HG02571 (cell line): Measurements from ENCODE around the gene ALG14.
"Not testable (repeated sequence)": the region's sequence is repeated elsewhere in the genome, so short reads cannot be mapped to it uniquely, and the experiment has no call there.

ENCODE experiments used
- ATAC-seq: cut with Tn5 transposase; IDR thresholded peaks from one replicate; pipeline ENCODE4 v1.9.1; 2021; ENCODE audit warnings: mild to moderate bottlenecking, moderate library complexity; ENCODE audit not compliant: unreplicated experiment

ALG14 gene

DNA sequence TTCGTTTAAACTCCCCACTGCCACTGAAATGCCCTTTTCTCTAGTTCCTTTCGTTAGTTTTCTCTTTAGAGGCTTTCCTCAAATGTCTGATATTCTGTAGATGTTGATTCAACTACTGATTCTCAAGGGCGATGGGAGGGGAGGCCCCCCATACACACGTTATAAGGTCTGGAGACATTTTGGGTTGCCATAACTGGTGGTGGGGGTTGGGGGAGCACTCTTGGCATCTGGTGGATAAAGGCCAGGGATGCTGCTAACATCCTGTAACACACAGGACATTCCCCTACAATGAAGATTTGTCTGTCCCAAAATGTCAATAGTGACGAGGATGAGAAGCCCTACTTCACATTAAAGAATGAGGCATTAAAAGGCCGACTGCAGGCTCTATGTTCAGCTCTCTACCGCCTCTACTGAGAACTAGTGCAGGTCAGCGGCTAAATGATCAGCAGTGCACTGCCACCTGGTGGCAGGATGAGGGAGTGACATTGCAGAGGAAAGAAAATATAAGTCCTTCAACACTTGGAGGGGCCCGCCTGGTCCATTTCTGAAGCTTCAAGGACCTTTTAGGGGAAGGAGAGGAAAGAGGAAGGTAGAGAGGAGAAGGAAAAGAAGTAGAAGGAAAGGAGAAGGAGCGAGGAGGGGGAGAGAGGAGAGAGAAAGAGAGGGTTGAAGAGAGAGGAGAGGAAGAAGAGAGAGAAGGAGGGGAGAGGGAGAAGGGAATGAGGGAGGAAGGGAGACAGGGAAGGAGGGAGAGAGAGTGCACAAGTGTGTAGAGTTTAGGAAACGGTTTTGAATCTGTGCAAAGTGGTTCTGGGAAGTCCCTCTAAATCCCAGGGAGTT, 29.4 kb downstream of the ALG14 start:
- peak; percentile 95 for ATAC-seq

GRCh38 chr1:95042286-95042685, 30.5 kb downstream of the ALG14 start:
- no peak for ATAC-seq

- no peak for ATAC-seq
Observed at GRCh38 chr1:95041491-95042165, 31.1 kb downstream of the ALG14 start.

DNA sequence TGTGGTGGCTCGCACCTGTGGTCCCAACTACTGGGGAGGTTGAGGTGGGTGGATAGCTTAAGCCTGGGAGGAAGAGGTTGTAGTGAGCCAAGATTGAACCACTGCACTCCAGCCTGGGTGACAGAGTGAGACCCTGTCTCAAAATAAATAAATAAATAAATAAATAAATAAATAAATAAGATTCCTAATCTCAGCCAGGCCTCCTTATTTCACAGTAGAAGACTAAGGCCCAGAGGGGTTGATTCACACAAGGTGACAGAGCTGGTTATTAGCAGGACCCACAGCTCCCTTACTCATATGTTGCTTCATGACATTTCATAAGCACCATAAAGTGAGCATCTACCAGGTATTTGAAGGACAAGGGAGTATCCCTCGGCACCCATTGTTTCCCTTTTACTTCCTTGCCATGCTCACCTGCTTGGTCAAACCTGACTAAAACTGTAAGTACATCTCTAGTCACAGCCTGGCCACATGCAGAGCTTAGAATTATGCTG, 32.7 kb downstream of the ALG14 start:
- no peak for ATAC-seq

- ATAC-seq = no peak
Observed at GRCh38 chr1:95039360-95040031, 33.3 kb downstream of the ALG14 start.

DNA sequence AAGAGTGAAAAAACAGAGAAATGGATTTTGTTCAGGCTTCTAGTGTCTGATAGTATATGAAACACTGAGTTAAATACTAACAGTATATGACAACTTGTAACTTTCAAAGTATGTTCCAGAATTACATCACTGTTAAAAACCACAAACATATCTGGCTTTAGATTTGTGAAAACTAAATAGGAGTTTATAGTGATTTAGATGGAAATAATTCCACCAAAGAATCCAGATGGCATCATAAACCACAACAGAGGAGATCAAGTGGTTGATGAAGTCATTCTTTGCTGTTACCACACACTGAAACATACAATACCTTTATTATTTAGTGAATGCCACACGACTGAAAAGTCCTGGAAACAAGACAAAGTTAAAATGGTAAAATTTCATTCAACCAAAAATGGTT, 37.2 kb downstream of the ALG14 start:
- no peak for ATAC-seq

DNA sequence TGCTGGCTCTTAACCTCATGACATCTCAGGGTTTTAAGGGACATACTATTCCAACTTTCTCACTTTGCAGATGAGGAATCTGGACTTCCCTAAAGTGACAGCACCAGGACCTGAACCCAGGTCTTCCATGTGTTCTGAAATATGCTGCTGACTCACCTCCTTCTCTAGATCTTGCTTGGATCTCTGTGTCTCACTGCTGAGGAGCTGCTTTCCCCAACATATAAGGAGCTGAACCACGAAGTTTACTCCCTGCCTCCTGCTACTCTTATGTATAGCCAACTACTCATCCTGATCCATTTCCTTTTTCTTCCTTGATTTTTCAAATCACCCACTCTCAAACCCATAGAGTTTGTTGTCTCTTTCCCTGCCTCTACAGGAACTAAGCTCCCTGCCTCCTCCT, 38.2 kb downstream of the ALG14 start:
- ATAC-seq = no peak

DNA sequence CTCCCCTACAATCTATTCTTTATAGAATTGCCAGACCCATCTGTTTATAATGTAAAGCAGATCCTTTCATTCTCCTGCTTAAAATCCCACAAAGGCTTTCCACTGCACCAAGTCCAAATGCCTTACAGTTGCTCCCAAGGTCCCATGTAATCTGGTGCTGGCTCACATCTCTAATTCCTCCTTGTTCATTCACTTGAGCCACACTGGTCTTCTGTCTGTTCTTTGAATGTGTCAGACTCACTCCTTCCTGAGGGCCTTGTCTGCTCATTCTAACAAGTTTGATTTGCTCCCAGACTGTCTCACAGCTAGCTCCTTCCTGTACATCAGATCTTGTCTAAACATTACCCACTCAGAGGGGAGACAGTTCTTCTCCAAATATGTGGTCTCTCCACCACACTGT, 38.9 kb downstream of the ALG14 start:
- ATAC-seq = no peak

DNA sequence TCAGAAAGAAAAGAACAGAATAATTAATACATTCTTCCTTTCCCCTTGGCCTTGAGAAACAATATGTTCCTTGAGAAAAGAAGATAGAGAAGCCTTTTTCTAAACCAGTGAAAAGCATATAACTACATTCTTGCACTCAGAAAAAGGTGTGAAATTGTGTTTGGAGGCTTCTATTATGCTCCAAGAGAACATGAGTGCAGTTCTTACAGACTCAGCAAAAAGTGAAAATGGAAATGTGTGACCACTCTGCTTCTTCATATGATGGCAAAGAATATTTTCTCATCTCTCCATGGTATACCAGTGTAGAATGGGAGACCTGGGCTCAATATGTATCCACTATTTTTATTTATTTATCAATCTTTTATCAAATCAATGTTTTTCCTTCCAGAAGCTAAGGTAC, 43.2 kb downstream of the ALG14 start:
- ATAC-seq = no peak

GRCh38 chr1:95028954-95029353, 43.8 kb downstream of the ALG14 start:
- ATAC-seq = no peak

DNA sequence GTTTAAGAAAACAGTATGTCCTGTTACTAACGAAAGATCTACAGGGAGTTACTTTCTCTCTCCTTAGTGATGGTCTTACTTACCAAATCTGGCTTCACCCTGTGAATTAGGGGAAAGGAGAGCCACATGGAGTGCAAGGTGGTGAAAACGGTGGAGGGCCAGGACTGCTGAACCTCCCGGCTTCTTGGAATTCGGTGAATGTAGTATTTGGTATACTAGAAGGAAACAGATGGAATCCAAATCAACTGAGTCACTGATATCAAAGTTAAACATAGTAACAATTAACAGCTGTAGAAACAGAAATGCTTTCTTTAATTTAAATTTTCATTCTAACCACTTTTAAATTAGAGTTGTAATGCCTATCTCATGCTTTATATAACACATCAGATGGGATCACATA, 45.7 kb downstream of the ALG14 start:
- no peak for ATAC-seq

- no peak for ATAC-seq
Observed at GRCh38 chr1:95023399-95024043, 49.2 kb downstream of the ALG14 start.

GRCh38 chr1:95022644-95022926, 50.2 kb downstream of the ALG14 start:
- no peak for ATAC-seq

- ATAC-seq = no peak
Observed at GRCh38 chr1:95021805-95022643, 50.7 kb downstream of the ALG14 start.

DNA sequence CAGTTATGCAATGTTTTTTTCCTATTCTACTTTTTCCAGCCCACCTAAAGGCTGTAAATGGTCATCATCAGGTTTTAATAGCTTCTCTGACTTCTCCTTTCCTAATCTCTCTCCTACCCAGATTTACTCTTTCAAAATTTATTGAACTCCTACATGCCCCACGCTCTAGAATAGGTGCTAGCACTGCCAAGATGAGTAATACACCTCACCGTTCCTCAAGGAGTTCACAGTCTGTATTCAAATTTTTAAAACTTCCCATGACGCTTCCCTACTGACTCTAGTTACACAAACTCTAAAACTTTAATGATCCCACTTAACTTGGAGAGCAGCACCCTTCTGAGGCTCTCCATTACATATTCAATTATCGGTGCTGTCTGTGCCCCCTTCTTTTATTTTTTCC, 51.6 kb downstream of the ALG14 start:
- ATAC-seq = no peak

DNA sequence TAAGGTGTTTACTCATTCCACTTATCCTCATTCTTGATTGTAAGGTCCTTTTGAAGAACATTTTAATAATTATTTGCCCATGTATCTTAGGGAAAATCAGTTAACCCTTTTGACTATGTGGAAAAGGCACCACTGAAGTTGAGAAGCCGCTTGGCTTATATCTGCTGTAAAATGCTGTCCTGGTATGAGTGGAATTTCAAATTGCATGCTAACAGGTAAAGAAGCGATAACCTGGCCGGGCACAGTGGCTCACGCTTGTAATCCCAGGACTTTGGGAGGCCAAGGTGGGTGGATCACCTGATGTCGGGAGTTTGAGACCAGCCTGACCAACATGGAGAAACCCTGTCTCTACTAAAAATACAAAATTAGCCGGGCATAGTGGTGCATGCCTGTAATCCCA, 53.3 kb downstream of the ALG14 start:
- ATAC-seq = not testable (repeated sequence)

DNA sequence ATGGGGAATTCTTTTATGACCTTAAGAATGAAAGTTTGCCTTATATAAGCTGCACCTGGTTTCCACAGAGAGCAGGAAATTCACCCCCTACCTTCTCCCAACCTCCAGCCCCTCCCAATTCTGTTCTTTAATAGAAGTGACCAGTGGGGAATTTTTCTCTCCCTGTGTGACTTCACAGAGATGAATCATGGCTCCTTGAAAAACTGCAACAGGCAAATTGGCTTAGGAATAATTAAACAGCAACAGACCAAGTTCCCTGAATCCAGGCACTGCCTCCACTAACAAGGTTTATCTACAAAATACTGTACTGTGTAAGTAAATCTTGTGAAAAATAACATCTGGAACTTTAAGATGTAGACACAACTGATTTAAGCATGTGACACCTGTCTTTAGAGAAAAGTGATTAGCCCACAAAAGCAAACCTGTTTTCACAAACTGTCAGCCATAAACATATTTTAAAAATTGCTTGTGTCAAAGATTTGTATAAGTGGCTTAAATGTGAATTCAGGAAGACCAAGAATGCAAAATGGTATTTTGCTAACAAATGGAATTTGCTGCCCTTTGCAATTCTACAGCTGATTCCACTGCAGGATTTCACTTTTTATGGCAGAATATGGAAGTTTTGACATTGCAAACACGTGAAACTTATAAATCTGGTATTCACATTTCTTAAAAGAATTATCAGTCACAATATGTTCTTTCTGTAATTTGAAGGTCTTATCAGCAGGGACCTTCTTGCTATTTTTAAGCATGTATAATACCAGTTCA, 54.0 kb downstream of the ALG14 start:
- ATAC-seq = no peak

DNA sequence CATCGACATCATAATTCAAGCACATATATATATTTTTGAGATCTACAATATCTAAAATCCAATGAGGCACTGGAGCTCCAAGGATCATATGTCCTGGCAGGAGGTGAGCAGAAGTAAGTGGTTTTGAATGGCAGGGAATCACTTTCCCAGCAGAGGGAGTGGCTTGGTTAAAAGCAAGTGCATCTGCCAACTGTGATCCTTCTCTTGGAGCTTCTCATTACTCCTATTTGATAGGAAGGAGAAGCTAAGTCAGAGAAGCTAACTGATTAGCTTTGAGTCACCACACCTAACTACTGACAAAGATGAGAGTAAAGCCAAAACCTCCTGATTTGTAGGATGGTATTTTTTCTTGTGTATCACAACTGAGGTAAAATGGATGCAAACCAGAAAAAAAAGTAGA, 55.0 kb downstream of the ALG14 start:
- no peak for ATAC-seq

DNA sequence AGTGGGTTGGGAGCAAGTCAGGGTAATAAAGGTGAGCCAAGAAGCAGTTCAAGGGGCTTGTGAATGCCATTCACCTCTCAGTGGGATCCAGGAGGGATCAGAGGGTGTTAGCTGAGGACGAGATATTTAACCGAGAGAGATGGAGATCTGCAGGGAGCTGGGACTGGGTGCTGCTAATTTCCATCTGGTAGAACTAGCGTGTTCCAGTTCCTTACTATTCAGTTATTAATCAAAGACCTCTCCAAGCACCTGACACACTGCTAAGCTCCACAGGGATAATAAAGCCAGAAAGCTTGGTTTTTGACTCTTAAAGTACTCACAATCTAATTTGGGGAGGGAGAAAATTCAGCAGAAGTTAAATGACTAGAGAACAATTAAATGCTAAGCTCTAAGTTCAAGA, 57.7 kb downstream of the ALG14 start:
- no peak for ATAC-seq
